ENCODE results near the gene RIMKLB.
"Not testable (repeated sequence)": the region's sequence is repeated elsewhere in the genome, so short reads cannot be mapped to it uniquely, and the experiment has no call there.

Gene RIMKLB

DNA sequence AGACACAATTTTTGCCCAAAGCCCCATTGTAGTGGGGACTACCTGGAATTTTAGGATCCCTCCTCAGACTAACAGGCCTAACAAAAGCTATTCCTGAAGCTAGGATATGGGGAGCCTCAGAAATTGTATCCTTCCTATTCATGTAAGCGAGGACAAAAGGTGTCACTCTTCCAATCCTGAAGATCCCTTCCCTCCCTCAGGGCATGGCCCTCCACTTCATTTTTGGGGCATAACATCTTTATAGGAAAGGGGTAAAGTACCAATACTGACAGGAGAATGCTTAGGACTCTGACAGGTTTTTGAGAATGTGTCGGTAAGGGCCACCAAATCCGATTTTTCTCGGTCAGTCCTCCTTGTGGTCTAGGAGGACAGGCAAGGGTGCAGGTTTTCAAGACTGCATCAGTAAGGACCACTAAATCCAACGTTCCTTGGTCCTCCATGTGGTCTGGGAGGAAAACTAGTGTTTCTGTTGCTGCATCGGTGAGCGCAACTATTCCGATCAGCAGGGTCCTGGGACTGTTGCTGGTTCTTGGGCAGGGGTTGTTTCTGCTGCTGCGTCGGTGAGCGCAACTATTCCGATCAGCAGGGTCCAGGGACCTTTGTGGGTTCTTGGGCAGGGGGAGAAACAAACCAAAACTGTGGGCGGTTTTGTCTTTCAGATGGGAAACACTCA, 91.7 kb downstream of the RIMKLB start:
- no CpG with 5 or more reads among the region's 13 CpGs for WGBS (ENCODE audit: insufficient coverage, insufficient read length)
- peaks cover 12% of the 10 kb centered on the region for H3K36me3 ChIP-seq (ENCODE audit: control insufficient read depth, insufficient read depth, low read length)
- not testable (repeated sequence) for DNase-seq (ENCODE audit: low read depth, low spot score); H3K27ac ChIP-seq (ENCODE audit: low read length); H3K9me3 ChIP-seq (ENCODE audit: control insufficient read depth, insufficient read depth, low read length); H3K4me1 ChIP-seq (ENCODE audit: control insufficient read depth, insufficient read depth, low read length); H3K27me3 ChIP-seq (ENCODE audit: control insufficient read depth, insufficient read depth, low read length)
- peak overlapping the region; percentile 60 for H3K4me3 ChIP-seq (ENCODE audit: low read length)

DNA sequence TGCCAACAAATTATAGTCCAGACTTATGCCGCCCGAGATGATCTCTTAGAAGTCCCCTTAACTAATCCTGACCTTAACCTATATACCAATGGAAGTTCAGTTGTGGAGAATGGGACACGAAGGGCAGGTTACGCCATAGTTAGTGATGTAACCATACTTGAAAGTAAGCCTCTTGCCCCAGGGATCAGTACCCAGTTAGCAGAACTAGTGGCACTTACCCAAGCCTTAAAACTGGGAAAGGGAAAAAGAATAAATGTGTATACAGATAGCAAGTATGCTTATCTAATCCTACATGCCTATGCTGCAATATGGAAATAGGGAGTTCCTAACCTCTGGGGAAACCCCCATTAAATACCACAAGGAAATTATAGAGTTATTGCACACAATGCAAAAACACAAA, 95.4 kb downstream of the RIMKLB start:
- not testable (repeated sequence) for H3K4me1 ChIP-seq (ENCODE audit: control insufficient read depth, insufficient read depth, low read length); H3K27ac ChIP-seq (ENCODE audit: low read length); H3K4me3 ChIP-seq (ENCODE audit: low read length); H3K27me3 ChIP-seq (ENCODE audit: control insufficient read depth, insufficient read depth, low read length); DNase-seq (ENCODE audit: low read depth, low spot score); H3K9me3 ChIP-seq (ENCODE audit: control insufficient read depth, insufficient read depth, low read length)
- WGBS (ENCODE audit: insufficient coverage, insufficient read length): no CpG with 5 or more reads among the region's 4 CpGs
- peaks cover 17% of the 10 kb centered on the region for H3K36me3 ChIP-seq (ENCODE audit: control insufficient read depth, insufficient read depth, low read length)

DNA sequence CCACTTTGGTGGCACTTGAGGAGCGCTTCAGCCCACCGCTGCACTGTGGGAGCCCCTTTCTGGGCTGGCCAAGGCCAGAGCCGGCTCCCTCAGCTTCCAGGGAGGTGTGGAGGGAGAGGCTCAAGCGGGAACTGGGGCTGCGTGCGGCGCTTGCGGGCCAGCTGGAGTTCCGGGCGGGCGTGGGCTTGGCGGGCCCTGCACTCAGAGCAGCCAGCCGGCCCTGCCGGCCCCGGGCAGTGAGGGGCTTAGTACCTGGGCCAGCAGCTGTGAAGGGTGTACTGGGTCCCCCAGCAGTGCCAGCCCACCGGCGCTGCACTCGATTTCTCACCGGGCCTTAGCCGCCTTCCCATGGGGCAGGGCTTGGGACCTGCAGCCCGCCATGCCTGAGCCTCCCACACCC, 96.8 kb downstream of the RIMKLB start:
- not testable (repeated sequence) for H3K4me1 ChIP-seq (ENCODE audit: control insufficient read depth, insufficient read depth, low read length); H3K9me3 ChIP-seq (ENCODE audit: control insufficient read depth, insufficient read depth, low read length); H3K4me3 ChIP-seq (ENCODE audit: low read length); H3K27me3 ChIP-seq (ENCODE audit: control insufficient read depth, insufficient read depth, low read length); DNase-seq (ENCODE audit: low read depth, low spot score); H3K27ac ChIP-seq (ENCODE audit: low read length)
- peaks cover 17% of the 10 kb centered on the region for H3K36me3 ChIP-seq (ENCODE audit: control insufficient read depth, insufficient read depth, low read length)
- no CpG with 5 or more reads among the region's 21 CpGs for WGBS (ENCODE audit: insufficient coverage, insufficient read length)

GRCh38 chr12:8796831-8797626, 99.2 kb downstream of the RIMKLB start:
- WGBS (ENCODE audit: insufficient coverage, insufficient read length): no CpG with 5 or more reads among the region's 5 CpGs
- Histone ChIP-seq H3K27me3 (ENCODE audit: control insufficient read depth, insufficient read depth, low read length) (no peaks in the 10 kb centered on the region), H3K36me3 (ENCODE audit: control insufficient read depth, insufficient read depth, low read length) (peaks cover 12% of the 10 kb centered on the region), H3K9me3 (ENCODE audit: control insufficient read depth, insufficient read depth, low read length) (no peaks in the 10 kb centered on the region), H3K4me1 (ENCODE audit: control insufficient read depth, insufficient read depth, low read length) (no peaks in the 10 kb centered on the region), H3K27ac (ENCODE audit: low read length) (no peak overlapping the region), H3K4me3 (ENCODE audit: low read length) (no peak overlapping the region)
- DNase-seq (ENCODE audit: low read depth, low spot score): no peak

DNA sequence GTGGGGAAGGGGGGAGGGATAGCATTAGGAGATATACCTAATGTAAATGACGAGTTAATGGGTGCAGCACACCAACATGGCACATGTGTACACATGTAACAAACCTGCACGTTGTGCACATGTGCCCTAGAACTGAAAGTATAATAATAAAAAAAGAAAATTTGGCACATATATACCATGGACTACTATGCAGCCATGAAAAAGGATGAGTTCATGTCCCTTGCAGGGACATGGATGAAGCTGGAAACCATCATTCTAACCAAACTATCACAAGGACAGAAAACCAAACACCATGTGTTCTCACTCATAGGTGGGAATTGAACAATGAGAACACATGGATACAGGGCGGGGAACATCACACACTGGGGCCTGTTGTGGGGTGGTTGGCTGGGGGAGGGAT, 103.4 kb downstream of the RIMKLB start:
- H3K27me3 ChIP-seq (ENCODE audit: control insufficient read depth, insufficient read depth, low read length); H3K36me3 ChIP-seq (ENCODE audit: control insufficient read depth, insufficient read depth, low read length); H3K4me1 ChIP-seq (ENCODE audit: control insufficient read depth, insufficient read depth, low read length); H3K9me3 ChIP-seq (ENCODE audit: control insufficient read depth, insufficient read depth, low read length); H3K27ac ChIP-seq (ENCODE audit: low read length); H3K4me3 ChIP-seq (ENCODE audit: low read length); DNase-seq (ENCODE audit: low read depth, low spot score): not testable (repeated sequence)
- WGBS (ENCODE audit: insufficient coverage, insufficient read length): no CpG with 5 or more reads among the region's 3 CpGs

- no CpG with 5 or more reads among the region's 3 CpGs for WGBS (ENCODE audit: insufficient coverage, insufficient read length)
- H3K27ac ChIP-seq (ENCODE audit: low read length); H3K4me1 ChIP-seq (ENCODE audit: control insufficient read depth, insufficient read depth, low read length); H3K27me3 ChIP-seq (ENCODE audit: control insufficient read depth, insufficient read depth, low read length); H3K9me3 ChIP-seq (ENCODE audit: control insufficient read depth, insufficient read depth, low read length); H3K36me3 ChIP-seq (ENCODE audit: control insufficient read depth, insufficient read depth, low read length); H3K4me3 ChIP-seq (ENCODE audit: low read length); DNase-seq (ENCODE audit: low read depth, low spot score): not testable (repeated sequence)
Measured at GRCh38 chr12:8804833-8805232, 107.0 kb downstream of the RIMKLB start.

GRCh38 chr12:8805487-8805886, 107.7 kb downstream of the RIMKLB start:
- H3K4me1 ChIP-seq (ENCODE audit: control insufficient read depth, insufficient read depth, low read length); DNase-seq (ENCODE audit: low read depth, low spot score); H3K9me3 ChIP-seq (ENCODE audit: control insufficient read depth, insufficient read depth, low read length); H3K4me3 ChIP-seq (ENCODE audit: low read length); H3K36me3 ChIP-seq (ENCODE audit: control insufficient read depth, insufficient read depth, low read length); H3K27me3 ChIP-seq (ENCODE audit: control insufficient read depth, insufficient read depth, low read length); H3K27ac ChIP-seq (ENCODE audit: low read length): not testable (repeated sequence)
- no CpG with 5 or more reads among the region's 11 CpGs for WGBS (ENCODE audit: insufficient coverage, insufficient read length)

DNA sequence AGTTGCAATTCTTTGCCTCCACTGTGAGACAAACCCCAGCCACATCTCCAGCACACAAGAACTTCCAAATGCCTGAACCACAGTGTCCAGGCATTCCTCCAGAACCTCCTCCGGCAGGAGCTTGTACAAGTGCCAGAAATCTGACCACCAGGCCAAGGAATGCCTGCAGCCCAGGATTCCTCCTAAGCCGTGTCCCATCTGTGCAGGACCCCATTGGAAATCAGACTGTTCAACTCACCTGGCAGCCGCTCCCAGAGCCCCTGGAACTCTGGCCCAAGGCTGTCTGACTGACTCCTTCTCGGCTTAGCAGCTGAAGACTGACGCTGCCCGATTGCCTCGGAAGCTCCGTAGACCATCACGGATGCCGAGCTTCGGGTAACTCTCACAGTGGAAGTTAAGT, 109.3 kb downstream of the RIMKLB start:
- DNase-seq (ENCODE audit: low read depth, low spot score); H3K36me3 ChIP-seq (ENCODE audit: control insufficient read depth, insufficient read depth, low read length); H3K27me3 ChIP-seq (ENCODE audit: control insufficient read depth, insufficient read depth, low read length); H3K4me1 ChIP-seq (ENCODE audit: control insufficient read depth, insufficient read depth, low read length); H3K4me3 ChIP-seq (ENCODE audit: low read length); H3K9me3 ChIP-seq (ENCODE audit: control insufficient read depth, insufficient read depth, low read length); H3K27ac ChIP-seq (ENCODE audit: low read length): not testable (repeated sequence)
- WGBS (ENCODE audit: insufficient coverage, insufficient read length): no CpG with 5 or more reads among the region's 11 CpGs

DNA sequence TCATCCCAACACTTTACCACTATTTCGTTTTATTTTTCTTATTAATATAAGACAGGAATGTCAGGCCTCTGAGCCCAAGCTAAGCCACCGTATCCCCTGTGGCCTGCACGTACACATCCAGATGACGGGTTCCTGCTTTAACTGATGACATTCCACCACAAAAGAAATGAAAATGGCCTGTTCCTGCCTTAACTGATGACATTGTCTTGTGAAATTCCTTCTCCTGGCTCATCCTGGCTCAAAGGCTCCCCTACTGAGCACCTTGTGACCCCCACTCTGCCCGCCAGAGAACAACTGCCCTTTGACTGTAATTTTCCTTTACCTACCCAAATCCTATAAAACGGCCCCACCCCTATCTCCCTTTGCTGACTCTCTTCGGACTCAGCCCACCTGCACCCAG, 112.3 kb downstream of the RIMKLB start:
- not testable (repeated sequence) for H3K4me3 ChIP-seq (ENCODE audit: low read length); DNase-seq (ENCODE audit: low read depth, low spot score); H3K27ac ChIP-seq (ENCODE audit: low read length); H3K4me1 ChIP-seq (ENCODE audit: control insufficient read depth, insufficient read depth, low read length); H3K27me3 ChIP-seq (ENCODE audit: control insufficient read depth, insufficient read depth, low read length); H3K36me3 ChIP-seq (ENCODE audit: control insufficient read depth, insufficient read depth, low read length); H3K9me3 ChIP-seq (ENCODE audit: control insufficient read depth, insufficient read depth, low read length)
- 100% methylated on average over 1 of the region's 7 CpGs for WGBS (ENCODE audit: insufficient coverage, insufficient read length)

DNA sequence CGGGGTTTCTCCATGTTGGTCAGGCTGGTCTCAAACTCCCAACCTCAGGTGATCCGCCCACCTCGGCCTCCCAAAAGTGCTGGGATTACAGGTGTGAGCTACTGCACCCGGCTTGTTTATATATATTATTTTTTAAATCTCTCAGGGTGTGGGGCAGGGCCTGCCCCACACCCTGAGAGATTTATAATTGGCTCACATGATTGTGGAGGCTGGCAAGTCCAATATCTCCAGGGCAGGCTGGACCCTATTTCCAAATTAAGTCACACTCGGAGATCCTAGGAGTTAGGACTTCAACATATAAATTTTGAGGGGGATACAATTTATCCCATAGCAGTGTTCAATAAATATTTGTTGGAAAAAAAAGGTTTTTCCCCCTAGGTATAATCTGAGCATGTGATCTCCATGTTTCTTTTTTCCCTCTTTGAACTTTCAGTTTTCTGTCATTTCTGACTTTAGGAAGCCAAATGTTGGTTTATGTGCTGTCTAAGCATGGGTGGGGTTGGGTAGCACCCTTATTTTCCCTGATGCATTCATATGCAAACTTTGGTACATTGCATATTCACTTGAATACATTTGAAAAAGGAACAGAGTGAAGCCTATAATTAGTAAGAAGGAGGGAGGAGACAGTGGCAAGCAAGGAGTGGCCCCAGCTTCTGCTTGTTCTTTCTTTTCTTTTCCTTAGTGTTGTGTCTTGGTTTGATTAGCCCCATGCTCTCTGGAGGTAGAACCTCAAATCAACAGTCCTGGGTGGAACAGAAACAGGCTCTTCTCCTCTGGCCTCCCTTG, 116.0 kb downstream of the RIMKLB start:
- H3K4me3 ChIP-seq (ENCODE audit: low read length): no peak overlapping the region
- no peak for DNase-seq (ENCODE audit: low read depth, low spot score)
- H3K27me3 ChIP-seq (ENCODE audit: control insufficient read depth, insufficient read depth, low read length): no peaks in the 10 kb centered on the region
- H3K9me3 ChIP-seq (ENCODE audit: control insufficient read depth, insufficient read depth, low read length): no peaks in the 10 kb centered on the region
- H3K36me3 ChIP-seq (ENCODE audit: control insufficient read depth, insufficient read depth, low read length): no peaks in the 10 kb centered on the region
- H3K27ac ChIP-seq (ENCODE audit: low read length): peak overlapping the region; percentile 95
- no CpG with 5 or more reads among the region's 5 CpGs for WGBS (ENCODE audit: insufficient coverage, insufficient read length)
- peaks cover 3% of the 10 kb centered on the region; the same call in 1 of the 2 replicates for H3K4me1 ChIP-seq (ENCODE audit: control insufficient read depth, insufficient read depth, low read length)

Data from iPS DF 6.9 (cell line).